ENCODE results near the gene NELFCD. TPM values are rescaled to one million over a fixed set of nuclear protein-coding genes. Genes with fewer than 3 reads are reported as not detected.

Gene NELFCD
- total and polyA plus RNA-seq, 2 donors (not counting 1 experiment from before 2014, with no cell fraction given), result 80.2 to 107 TPM

DNA sequence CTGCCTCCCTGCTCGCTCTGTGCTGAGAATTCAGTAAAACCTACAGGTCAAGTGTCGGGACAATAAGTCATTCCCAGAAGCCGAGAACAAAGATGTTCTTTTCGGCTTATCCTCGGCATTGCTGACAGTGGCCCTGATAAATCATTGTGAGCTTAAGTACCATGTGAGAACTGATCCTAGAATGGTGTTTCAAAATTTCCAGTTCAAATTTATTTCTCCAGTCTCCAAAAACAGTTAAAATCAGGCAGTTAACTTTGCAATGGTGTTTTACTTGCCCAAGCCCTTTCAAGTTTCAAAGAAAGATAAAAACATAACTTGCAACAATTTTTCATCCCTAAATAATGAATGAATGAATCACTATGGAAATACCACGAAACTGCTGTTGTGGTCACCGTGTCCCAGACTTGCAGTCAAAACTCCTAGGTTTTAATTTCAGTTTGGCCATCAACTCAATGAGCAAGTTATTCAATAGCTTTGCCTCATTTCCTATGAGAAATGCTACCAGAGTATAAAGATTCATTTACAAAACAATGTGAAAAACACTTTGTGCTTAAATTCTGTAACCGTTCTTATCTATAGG, 46.8 kb downstream of the NELFCD start:
- H3K27ac Mint-ChIP-seq, result no peak overlapping the region
- ChIA-PET CTCF (no interaction called here), POLR2A (no interaction called here)
- intact Hi-C loops (cut with micrococcal nuclease), result no loop called here
- no peaks in the 10 kb centered on the region for H3K9me3 Mint-ChIP-seq (ENCODE audit: insufficient read depth)
- H3K4me1 ChIP-seq (ENCODE audit: control insufficient read depth in 2 of 2, insufficient read depth in 2 of 2, low read length in 2 of 2), result peaks cover 26 to 36% of the 10 kb centered on the region in 2 donors
- H3K4me3 Mint-ChIP-seq, result no peak overlapping the region
- WGBS (ENCODE audit: insufficient coverage), result 98% methylated on average over 6 of the region's 8 CpGs
- TF ChIP-seq EZH2 (IDR thresholded peaks at IDR 0.05; ENCODE audit: borderline replicate concordance, insufficient read depth, low read depth, low read length, poor library complexity, severe bottlenecking), result no peak
- TF ChIP-seq, protein P1, sequence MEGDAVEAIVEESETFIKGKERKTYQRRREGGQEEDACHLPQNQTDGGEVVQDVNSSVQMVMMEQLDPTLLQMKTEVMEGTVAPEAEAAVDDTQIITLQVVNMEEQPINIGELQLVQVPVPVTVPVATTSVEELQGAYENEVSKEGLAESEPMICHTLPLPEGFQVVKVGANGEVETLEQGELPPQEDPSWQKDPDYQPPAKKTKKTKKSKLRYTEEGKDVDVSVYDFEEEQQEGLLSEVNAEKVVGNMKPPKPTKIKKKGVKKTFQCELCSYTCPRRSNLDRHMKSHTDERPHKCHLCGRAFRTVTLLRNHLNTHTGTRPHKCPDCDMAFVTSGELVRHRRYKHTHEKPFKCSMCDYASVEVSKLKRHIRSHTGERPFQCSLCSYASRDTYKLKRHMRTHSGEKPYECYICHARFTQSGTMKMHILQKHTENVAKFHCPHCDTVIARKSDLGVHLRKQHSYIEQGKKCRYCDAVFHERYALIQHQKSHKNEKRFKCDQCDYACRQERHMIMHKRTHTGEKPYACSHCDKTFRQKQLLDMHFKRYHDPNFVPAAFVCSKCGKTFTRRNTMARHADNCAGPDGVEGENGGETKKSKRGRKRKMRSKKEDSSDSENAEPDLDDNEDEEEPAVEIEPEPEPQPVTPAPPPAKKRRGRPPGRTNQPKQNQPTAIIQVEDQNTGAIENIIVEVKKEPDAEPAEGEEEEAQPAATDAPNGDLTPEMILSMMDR (IDR thresholded peaks at IDR 0.05), result no peak
- H3K4me1 Mint-ChIP-seq, result peaks cover 59% of the 10 kb centered on the region
- peaks cover 0 to 76% of the 10 kb centered on the region in 2 experiments for H3K36me3 ChIP-seq (replicated peaks in 1 of 2; ENCODE audit: control extremely low read depth in 1 of 2, control insufficient read depth in 1 of 2, extremely low read depth in 1 of 2, insufficient read depth in 2 of 2, low read length in 1 of 2)
- no peaks in the 10 kb centered on the region for H3K27me3 ChIP-seq (replicated peaks in 1 of 4; ENCODE audit: control extremely low read depth in 1 of 4, control insufficient read depth in 3 of 4, insufficient read depth in 4 of 4, low read length in 3 of 4)
- DNase-seq (no peak), ATAC-seq (ENCODE audit: low read depth) (no peak)
- no peak overlapping the region for H3K4me2 ChIP-seq (replicated peaks; ENCODE audit: low read depth, low read length, poor library complexity, severe bottlenecking)
- H3K27me3 Mint-ChIP-seq, result no peaks in the 10 kb centered on the region
- no peak overlapping the region for H2AFZ ChIP-seq (ENCODE audit: insufficient read depth, low read depth, low read length, poor library complexity, severe bottlenecking)
- H3K79me2 ChIP-seq (ENCODE audit: control insufficient read depth, insufficient read depth, low read length), result peaks cover 77% of the 10 kb centered on the region
- no peak overlapping the region for H3K9ac ChIP-seq (ENCODE audit: low read length)
- peaks cover 72% of the 10 kb centered on the region for H4K20me1 ChIP-seq (ENCODE audit: control insufficient read depth, insufficient read depth, low read length, poor library complexity, severe bottlenecking)
- H3K9me3 ChIP-seq (ENCODE audit: control extremely low read depth in 1 of 3, control insufficient read depth in 2 of 3, insufficient read depth in 1 of 3, low read length in 2 of 3), result no peaks in the 10 kb centered on the region
- H3K27ac ChIP-seq (ENCODE audit: low read length in 2 of 2), result no peak overlapping the region
- H3K4me3 ChIP-seq (ENCODE audit: control extremely low read depth in 1 of 5, extremely low read depth in 1 of 5, insufficient read depth in 1 of 5, low read depth in 2 of 5, low read length in 4 of 5), result no peak overlapping the region

DNA sequence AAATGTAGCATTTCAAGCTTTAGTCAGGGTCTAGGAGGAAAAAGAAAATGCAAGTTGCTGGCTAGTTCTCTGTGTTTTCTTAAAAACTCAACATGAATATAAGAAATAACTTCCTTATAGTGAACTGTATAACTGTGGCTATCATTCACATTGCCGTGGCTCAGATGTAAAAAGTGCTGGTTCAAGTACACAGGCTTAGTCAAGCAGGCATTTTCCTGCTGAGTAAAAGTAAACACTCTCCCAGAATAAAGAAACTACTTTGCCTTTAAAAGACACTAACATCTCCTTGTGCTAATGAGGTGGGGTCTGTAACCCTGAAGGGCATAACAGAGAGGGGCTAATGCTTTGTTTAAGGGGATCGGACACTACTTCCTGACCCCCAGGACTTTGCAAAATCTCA, 47.8 kb downstream of the NELFCD start:
- no peaks in the 10 kb centered on the region for H3K9me3 ChIP-seq (ENCODE audit: control extremely low read depth in 1 of 3, control insufficient read depth in 2 of 3, insufficient read depth in 1 of 3, low read length in 2 of 3)
- H3K4me2 ChIP-seq (replicated peaks; ENCODE audit: low read depth, low read length, poor library complexity, severe bottlenecking), result peak overlapping the region; percentile 13
- H4K20me1 ChIP-seq (ENCODE audit: control insufficient read depth, insufficient read depth, low read length, poor library complexity, severe bottlenecking), result peaks cover 72% of the 10 kb centered on the region
- peaks cover 27 to 37% of the 10 kb centered on the region in 2 donors for H3K4me1 ChIP-seq (ENCODE audit: control insufficient read depth in 2 of 2, insufficient read depth in 2 of 2, low read length in 2 of 2)
- POLR2A ChIA-PET, result no interaction called here
- peak overlapping the region; percentile 53 for H3K27ac Mint-ChIP-seq
- peaks cover 0 to 68% of the 10 kb centered on the region in 2 experiments for H3K36me3 ChIP-seq (replicated peaks in 1 of 2; ENCODE audit: control extremely low read depth in 1 of 2, control insufficient read depth in 1 of 2, extremely low read depth in 1 of 2, insufficient read depth in 2 of 2, low read length in 1 of 2)
- H3K9me3 Mint-ChIP-seq (ENCODE audit: insufficient read depth), result no peaks in the 10 kb centered on the region
- no peaks in the 10 kb centered on the region for H3K27me3 ChIP-seq (replicated peaks in 1 of 4; ENCODE audit: control extremely low read depth in 1 of 4, control insufficient read depth in 3 of 4, insufficient read depth in 4 of 4, low read length in 3 of 4)
- H3K27me3 Mint-ChIP-seq, result no peaks in the 10 kb centered on the region
- H3K79me2 ChIP-seq (ENCODE audit: control insufficient read depth, insufficient read depth, low read length), result peaks cover 74% of the 10 kb centered on the region
- peak overlapping the region; percentile 23 for H3K4me3 Mint-ChIP-seq
- H3K9ac ChIP-seq (ENCODE audit: low read length), result peak overlapping the region; percentile 1
- TF ChIP-seq EZH2 (IDR thresholded peaks at IDR 0.05; ENCODE audit: borderline replicate concordance, insufficient read depth, low read depth, low read length, poor library complexity, severe bottlenecking), result no peak
- TF ChIP-seq, protein P1 (IDR thresholded peaks at IDR 0.05), result no peak
- CTCF ChIA-PET, result no interaction called here
- H3K27ac ChIP-seq (ENCODE audit: low read length in 2 of 2), result peak overlapping the region in 1 of 2 donors; percentile 5
- 100% methylated on average over 1 of the region's 2 CpGs for WGBS (ENCODE audit: insufficient coverage)
- H3K4me3 ChIP-seq (ENCODE audit: control extremely low read depth in 1 of 5, extremely low read depth in 1 of 5, insufficient read depth in 1 of 5, low read depth in 2 of 5, low read length in 4 of 5), result no peak overlapping the region
- no peak overlapping the region for H2AFZ ChIP-seq (ENCODE audit: insufficient read depth, low read depth, low read length, poor library complexity, severe bottlenecking)
- H3K4me1 Mint-ChIP-seq, result peaks cover 60% of the 10 kb centered on the region
- DNase-seq (no peak), ATAC-seq (ENCODE audit: low read depth) (no peak)
- intact Hi-C loops (cut with micrococcal nuclease), result no loop called here
